Suppressor macrophage treated with lipopolysaccharide for 4 hours (primary cell): ENCODE measurements around the gene ELF1.
A peak's percentile ranks its signal among the peaks of the same experiment; 100 is the strongest.

Experiments
- DNase-seq: peaks from one replicate; pipeline ENCODE4 v3.0.0-alpha.2; 2020

ELF1 gene

GRCh38 chr13:41006306-41006705 is 12.8 kb downstream of the ELF1 start:
- no peak for DNase-seq

DNA sequence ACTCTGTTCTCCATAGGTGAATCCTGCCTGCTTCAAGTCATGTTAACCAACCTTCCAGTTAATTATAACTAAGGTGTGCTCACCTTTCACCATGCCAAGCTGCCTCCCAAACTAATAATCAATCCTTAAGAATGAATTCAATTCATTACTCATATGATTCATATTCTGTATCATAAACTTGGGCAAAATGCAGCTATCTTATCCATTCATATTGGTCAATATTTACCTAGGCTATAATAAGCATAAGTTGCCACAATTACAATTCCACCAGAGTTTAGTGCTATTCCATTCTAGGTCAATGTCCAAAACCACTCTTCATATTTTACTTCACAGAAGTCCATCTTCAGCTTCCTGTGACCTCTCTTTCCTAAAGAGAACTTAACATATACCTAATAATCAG is 13.4 kb downstream of the ELF1 start:
- DNase-seq, result no peak

DNA sequence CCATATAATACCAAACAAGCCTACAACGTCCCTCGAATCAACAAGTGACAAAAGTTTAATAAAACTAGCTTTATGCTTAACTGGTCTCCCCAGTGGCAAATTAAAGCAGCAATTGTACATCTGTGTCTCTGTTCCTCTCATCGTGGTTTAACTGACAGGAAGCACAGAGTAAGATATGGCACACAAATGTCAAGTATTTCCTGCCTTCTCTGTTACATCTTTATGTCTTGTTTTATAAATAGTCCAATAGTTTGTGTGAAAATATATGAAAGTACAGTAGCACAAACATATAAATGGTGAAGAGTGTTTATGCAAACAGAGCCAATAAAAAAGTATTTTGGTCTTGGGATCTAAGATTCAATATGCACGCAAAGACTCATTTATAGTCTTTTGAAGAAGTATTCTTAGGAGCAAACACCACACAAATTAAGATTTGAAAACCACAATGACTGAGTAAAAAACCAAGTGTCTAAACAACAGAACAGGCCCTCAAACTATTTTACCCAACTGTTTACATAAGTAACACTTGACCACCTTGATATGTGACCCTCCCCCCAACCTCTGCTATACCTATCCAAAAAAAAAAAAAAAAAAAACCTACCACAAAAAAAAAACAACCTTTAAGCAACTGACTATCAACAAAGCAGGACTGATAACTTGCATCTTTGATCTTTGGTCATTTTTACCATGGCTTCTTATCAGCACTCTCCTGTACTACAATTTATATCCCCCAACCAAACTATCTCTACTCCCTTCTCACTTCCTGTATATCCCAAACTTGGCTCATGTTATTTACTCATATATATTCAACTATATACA is 14.0 kb downstream of the ELF1 start:
- DNase-seq, result no peak

GRCh38 chr13:41002606-41003005 is 16.5 kb downstream of the ELF1 start:
- no peak for DNase-seq

- DNase-seq, result no peak
Observed at GRCh38 chr13:41001695-41002094, 17.4 kb downstream of the ELF1 start.

- no peak for DNase-seq
Observed at GRCh38 chr13:40999416-40999815, 19.7 kb downstream of the ELF1 start.

GRCh38 chr13:40996426-40997092 is 22.6 kb downstream of the ELF1 start:
- peak; percentile 63 for DNase-seq

GRCh38 chr13:40995997-40996396 is 23.1 kb downstream of the ELF1 start:
- DNase-seq, result no peak

- peak; percentile 58 for DNase-seq
Observed at GRCh38 chr13:40994581-40995230, 24.4 kb downstream of the ELF1 start.

DNA sequence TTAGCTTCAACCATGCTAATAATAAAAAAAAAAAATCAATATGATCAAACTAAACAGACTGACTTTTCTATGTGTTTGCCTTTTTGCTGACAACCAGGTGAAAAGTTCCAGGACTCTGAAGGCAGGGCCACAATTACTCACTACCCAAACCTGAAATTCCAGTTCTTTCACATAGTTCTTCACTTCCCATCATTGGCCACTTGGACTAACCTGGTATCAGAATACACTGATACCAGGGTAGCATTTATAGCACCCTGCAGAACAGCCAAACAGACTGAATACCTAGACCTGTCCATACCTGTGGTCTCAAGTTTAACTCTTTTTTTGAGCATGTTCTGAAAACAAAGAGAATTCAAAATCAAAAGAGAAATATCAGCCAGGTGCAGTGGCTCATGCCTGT is 25.1 kb downstream of the ELF1 start:
- DNase-seq, result no peak

- no peak for DNase-seq
Observed at GRCh38 chr13:40992678-40993518, 26.2 kb downstream of the ELF1 start.

DNA sequence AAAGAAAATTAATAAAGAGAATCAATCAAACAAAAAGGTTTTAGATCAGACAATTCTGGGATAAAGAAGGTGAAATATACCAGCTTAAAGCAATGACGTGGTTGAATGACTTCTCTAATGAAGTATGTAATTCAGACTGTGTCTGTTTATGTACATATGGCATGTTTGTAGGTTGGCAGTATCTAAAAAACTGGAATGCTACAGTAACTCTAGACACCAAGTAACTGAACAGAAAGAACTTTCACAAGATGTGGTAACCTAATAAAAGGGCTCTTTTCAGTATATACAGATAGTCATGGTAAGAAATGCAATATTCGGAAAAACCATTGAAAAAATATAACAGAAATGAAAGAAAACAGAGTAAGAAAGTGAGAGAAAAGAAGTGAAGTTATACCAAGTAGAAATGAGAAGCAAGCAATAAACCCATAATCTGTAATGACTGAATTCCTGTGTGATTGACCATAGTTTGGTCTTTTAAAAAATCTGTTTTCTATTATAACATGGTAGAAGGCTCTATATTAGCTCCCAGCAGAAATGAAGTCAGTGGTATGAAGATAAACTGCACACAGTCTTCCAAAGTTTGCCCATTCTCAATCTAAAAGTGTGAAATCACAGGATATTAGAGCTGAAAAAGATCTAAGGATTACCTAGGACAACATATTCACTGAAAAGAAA is 31.4 kb downstream of the ELF1 start:
- DNase-seq, result no peak

GRCh38 chr13:40986101-40986856 is 32.8 kb downstream of the ELF1 start:
- DNase-seq, result no peak

GRCh38 chr13:40985381-40986100 is 33.6 kb downstream of the ELF1 start:
- DNase-seq, result peak; percentile 39

DNA sequence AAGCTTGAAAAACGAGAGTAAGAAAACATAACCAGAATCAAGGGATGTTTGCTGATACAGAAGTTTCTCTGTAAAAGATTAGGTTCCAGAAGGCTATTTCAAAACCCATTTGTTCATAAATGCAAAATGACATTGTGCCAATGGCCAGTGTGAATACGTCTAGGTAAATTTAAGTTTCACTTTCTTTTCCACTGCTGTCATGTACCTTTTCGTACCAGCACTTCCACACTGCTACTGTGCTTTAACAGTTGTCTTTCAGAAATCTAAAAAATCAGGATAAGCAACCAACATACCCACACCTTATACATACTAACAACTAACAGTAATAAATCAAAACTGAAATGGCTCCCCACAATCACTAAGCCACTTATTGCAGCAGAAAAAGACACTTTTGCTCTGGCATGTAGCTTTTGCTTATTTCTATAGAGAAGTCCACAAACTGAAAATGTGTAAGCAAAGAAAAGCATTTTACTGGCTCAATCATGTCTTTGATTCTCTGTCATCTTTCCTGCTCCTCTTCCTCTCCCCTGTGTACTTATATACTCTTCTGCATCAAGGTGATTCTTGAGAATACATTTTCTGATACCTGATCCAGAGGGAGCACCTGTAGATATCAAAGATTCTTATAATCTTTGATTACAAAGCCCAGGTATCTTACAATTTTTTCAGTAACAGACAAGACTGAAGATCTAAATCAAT is 34.3 kb downstream of the ELF1 start:
- peak; percentile 63 for DNase-seq

- DNase-seq, result no peak
Observed at GRCh38 chr13:40983725-40984667, 35.1 kb downstream of the ELF1 start.

DNA sequence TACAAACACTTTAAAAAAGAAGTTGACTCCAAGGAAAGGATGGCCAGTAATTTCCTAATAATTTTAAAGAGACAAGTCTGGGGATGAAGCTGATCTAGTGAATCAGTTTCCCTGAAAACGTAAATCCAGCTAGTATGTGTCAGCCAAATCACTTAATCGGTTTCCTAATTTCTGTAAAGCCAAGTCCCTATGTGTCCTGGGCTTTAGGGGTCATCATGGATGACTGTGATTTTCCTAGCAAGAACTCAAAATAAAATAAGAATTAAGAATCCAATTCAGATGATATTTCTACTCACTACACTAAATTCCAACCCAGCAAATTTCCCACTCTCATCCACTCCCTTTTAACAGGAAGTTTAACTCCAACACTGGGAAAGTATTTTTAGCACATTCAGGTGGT is 35.9 kb downstream of the ELF1 start:
- peak; percentile 58 for DNase-seq

DNA sequence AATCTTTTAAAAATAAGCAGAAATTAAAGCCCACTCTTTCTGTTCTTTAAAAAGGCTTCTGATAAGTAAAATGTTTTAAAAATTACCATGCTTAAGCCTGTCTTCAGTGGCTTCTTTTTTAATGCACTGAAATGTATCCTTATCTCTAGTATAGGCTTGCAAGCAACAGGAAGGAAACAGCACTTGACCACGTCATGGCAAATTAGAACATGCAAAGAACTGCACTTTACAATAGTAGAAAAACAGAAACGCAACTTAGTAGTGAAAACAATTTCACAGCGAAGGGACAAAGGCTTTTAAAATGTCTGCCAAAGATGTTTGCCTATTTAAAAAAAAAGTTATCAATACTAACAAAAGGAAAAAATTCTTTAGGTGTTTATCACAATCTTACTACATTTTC is 36.3 kb downstream of the ELF1 start:
- DNase-seq, result peak; percentile 91

- DNase-seq, result no peak
Observed at GRCh38 chr13:40981949-40982348, 37.2 kb downstream of the ELF1 start.
